ENCODE measurements around the gene HMCN1.

HMCN1 gene

GRCh38 chr1:185960422-185961321 is 226.5 kb downstream of the HMCN1 start:
- DNase-seq (ENCODE audit: low spot score): no peak

- no peak for DNase-seq (ENCODE audit: low spot score)
These were observed 227.5 kb downstream of the HMCN1 start for GRCh38 chr1:185961664-185962063.

- no peak for DNase-seq (ENCODE audit: low spot score)
These were observed 230.8 kb downstream of the HMCN1 start for GRCh38 chr1:185964946-185965345.

- DNase-seq (ENCODE audit: low spot score): no peak
These were observed 231.7 kb downstream of the HMCN1 start for GRCh38 chr1:185965870-185966269.

GRCh38 chr1:185966471-185966870 is 232.3 kb downstream of the HMCN1 start:
- no peak for DNase-seq (ENCODE audit: low spot score)

GRCh38 chr1:185969028-185969427 is 234.8 kb downstream of the HMCN1 start:
- DNase-seq (ENCODE audit: low spot score): no peak

- no peak for DNase-seq (ENCODE audit: low spot score)
These were observed 235.4 kb downstream of the HMCN1 start for GRCh38 chr1:185969524-185969991.

GRCh38 chr1:185971688-185972087 is 237.5 kb downstream of the HMCN1 start:
- no peak for DNase-seq (ENCODE audit: low spot score)

- no peak for DNase-seq (ENCODE audit: low spot score)
These were observed 238.1 kb downstream of the HMCN1 start for GRCh38 chr1:185972096-185972850.

- DNase-seq (ENCODE audit: low spot score): no peak
These were observed 239.5 kb downstream of the HMCN1 start for GRCh38 chr1:185973645-185974044.

- DNase-seq (ENCODE audit: low spot score): no peak
These were observed 240.4 kb downstream of the HMCN1 start for GRCh38 chr1:185974367-185975170.

GRCh38 chr1:185980891-185981290 is 246.7 kb downstream of the HMCN1 start:
- DNase-seq (ENCODE audit: low spot score): no peak

- no peak for DNase-seq (ENCODE audit: low spot score)
These were observed 250.1 kb downstream of the HMCN1 start for GRCh38 chr1:185984113-185984836.

GRCh38 chr1:185987611-185988321 is 253.6 kb downstream of the HMCN1 start:
- no peak for DNase-seq (ENCODE audit: low spot score)

- no peak for DNase-seq (ENCODE audit: low spot score)
These were observed 256.4 kb downstream of the HMCN1 start for GRCh38 chr1:185990565-185990964.

- DNase-seq (ENCODE audit: low spot score): no peak
These were observed 257.1 kb downstream of the HMCN1 start for GRCh38 chr1:185991266-185991665.

- DNase-seq (ENCODE audit: low spot score): no peak
These were observed 262.0 kb downstream of the HMCN1 start for GRCh38 chr1:185996211-185996610.

GRCh38 chr1:185998391-185998790 is 264.2 kb downstream of the HMCN1 start:
- no peak for DNase-seq (ENCODE audit: low spot score)

- DNase-seq (ENCODE audit: low spot score): no peak
These were observed 268.2 kb downstream of the HMCN1 start for GRCh38 chr1:186002406-186002805.

GRCh38 chr1:186009039-186009737 is 275.0 kb downstream of the HMCN1 start:
- DNase-seq (ENCODE audit: low spot score): no peak

Measured in SK-N-DZ (cell line).